NCI-H1436 (cell line): ENCODE data around the gene CEND1.
A peak's percentile ranks its signal among the peaks of the same experiment; 100 is the strongest.

Experiments used
- DNase-seq: peaks from one replicate; lab custom pipeline; 2025; lab: John Stamatoyannopoulos, UW

Gene CEND1

GRCh38 chr11:827146-827896, 37.4 kb upstream of the CEND1 start:
- DNase-seq = no peak

GRCh38 chr11:826836-827145, 36.9 kb upstream of the CEND1 start:
- no peak for DNase-seq

- no peak for DNase-seq
Measured at GRCh38 chr11:826227-826621, 36.3 kb upstream of the CEND1 start.

- DNase-seq = no peak
Measured at GRCh38 chr11:825366-826226, 35.7 kb upstream of the CEND1 start.

- no peak for DNase-seq
Measured at GRCh38 chr11:824942-825341, 35.1 kb upstream of the CEND1 start.

GRCh38 chr11:824292-824880, 34.5 kb upstream of the CEND1 start:
- DNase-seq = no peak

- no peak for DNase-seq
Measured at GRCh38 chr11:823441-824291, 33.8 kb upstream of the CEND1 start.

- DNase-seq = no peak
Measured at GRCh38 chr11:821512-822371, 31.9 kb upstream of the CEND1 start.

GRCh38 chr11:820655-821511, 31.0 kb upstream of the CEND1 start:
- no peak for DNase-seq

GRCh38 chr11:819943-820649, 30.2 kb upstream of the CEND1 start:
- DNase-seq = peak; percentile 74

- peak; percentile 88 for DNase-seq
Measured at GRCh38 chr11:819129-819931, 29.4 kb upstream of the CEND1 start.

GRCh38 chr11:818396-819128, 28.7 kb upstream of the CEND1 start, which contains the start of gene PNPLA2:
TSS of gene PNPLA2 (plus strand) at chr11:818914. CDS start at chr11:819719, 805 bp downstream.
- DNase-seq = no peak

- DNase-seq = no peak
Measured at GRCh38 chr11:816433-816779, 26.5 kb upstream of the CEND1 start.

- DNase-seq = no peak
Measured at GRCh38 chr11:815675-816432, 26.0 kb upstream of the CEND1 start.

- DNase-seq = no peak
Measured at GRCh38 chr11:813456-814096, 23.7 kb upstream of the CEND1 start.

- DNase-seq = no peak
Measured at GRCh38 chr11:813072-813455, 23.2 kb upstream of the CEND1 start.

GRCh38 chr11:812390-812789, 22.5 kb upstream of the CEND1 start:
- no peak for DNase-seq
